Common myeloid progenitor, CD34-positive (primary cell): Measurements from ENCODE around the gene AQP5.

Experiments used
- CTCF ChIA-PET: fragments of 350-600 bp; sonication (Branson Sonifier 250); formaldehyde crosslinking; loops from one replicate; lab custom pipeline; 2021; ENCODE audit warnings: antibody characterized with exemption; lab: Charles Lee
- POLR2A ChIA-PET: fragments of 350-600 bp; sonication (Branson Sonifier 250); formaldehyde crosslinking; loops from one replicate; lab custom pipeline; 2021; ENCODE audit warnings: antibody characterized with exemption; lab: Charles Lee
- DNase-seq, 3 donors: peaks; one replicate each; pipeline versions ENCODE4 v3.0.0 to v3.0.0-alpha.2; 2013
- H3K27ac ChIP-seq, 2 experiments: 1 replicate in 1 of 2; 2 replicates in 1 of 2; pipeline ENCODE4 v1.7.0; 2013; ENCODE audit warnings: inconsistent platforms in 2 of 2, low read length in 2 of 2, mild to moderate bottlenecking in 2 of 2, low read depth in 1 of 2, moderate library complexity in 1 of 2; ENCODE audit not compliant: severe bottlenecking in 2 of 2, insufficient read depth in 1 of 2, poor library complexity in 1 of 2
- H3K27me3 ChIP-seq, 5 experiments: replicated peaks in 2 of 5; 1 replicate in 3 of 5; 2 replicates in 2 of 5; pipeline versions ENCODE4 v1.6.1 to v1.7.0; 2013; ENCODE audit warnings: low read length in 4 of 5, mild to moderate bottlenecking in 2 of 5, moderate library complexity in 2 of 5, inconsistent platforms in 1 of 5; ENCODE audit not compliant: insufficient read depth in 5 of 5, control insufficient read depth in 4 of 5
- H3K36me3 ChIP-seq, 4 experiments: 1 replicate in 2 of 4; 2 replicates in 2 of 4; pipeline versions ENCODE4 v1.6.1 to v1.7.0; 2013; ENCODE audit warnings: low read length in 3 of 4, control low read depth in 1 of 4, mild to moderate bottlenecking in 1 of 4; ENCODE audit not compliant: control insufficient read depth in 4 of 4, insufficient read depth in 4 of 4
- H3K4me1 ChIP-seq, 4 experiments: 1 replicate in 3 of 4; 2 replicates in 1 of 4; pipeline versions ENCODE4 v1.6.1 to v1.7.1; 2013; ENCODE audit warnings: low read length in 3 of 4, mild to moderate bottlenecking in 3 of 4, control low read depth in 1 of 4, inconsistent platforms in 1 of 4, moderate library complexity in 1 of 4; ENCODE audit not compliant: control insufficient read depth in 4 of 4, insufficient read depth in 4 of 4; ENCODE audit errors: control extremely low read depth in 1 of 4
- H3K4me3 ChIP-seq, 7 experiments: 1 replicate in 4 of 7; 2 replicates in 3 of 7; pipeline versions ENCODE4 v1.5.1 to v1.7.0; 2013; ENCODE audit warnings: mild to moderate bottlenecking in 7 of 7, low read length in 6 of 7, moderate library complexity in 6 of 7, inconsistent platforms in 2 of 7, low read depth in 2 of 7, control low read depth in 1 of 7; ENCODE audit not compliant: insufficient read depth in 4 of 7, control insufficient read depth in 1 of 7; ENCODE audit errors: extremely low read depth in 1 of 7
- H3K9me3 ChIP-seq, 5 experiments: 1 replicate in 4 of 5; 2 replicates in 1 of 5; pipeline versions ENCODE4 v1.6.1 to v1.7.1; 2013; ENCODE audit warnings: low read length in 4 of 5, mild to moderate bottlenecking in 2 of 5, inconsistent platforms in 1 of 5, low read depth in 1 of 5, moderate library complexity in 1 of 5; ENCODE audit not compliant: control insufficient read depth in 4 of 5, insufficient read depth in 2 of 5; ENCODE audit errors: control extremely low read depth in 1 of 5
- WGBS: methylation state at CpG from one replicate; pipeline ENCODE4 v1.1.5; 2013; ENCODE audit not compliant: insufficient coverage; 5-methylcytosine and 5-hydroxymethylcytosine counted together

AQP5 gene

GRCh38 chr12:49932023-49932422, 29.6 kb upstream of the AQP5 start:
- ChIA-PET POLR2A (interaction anchor here (0.6 kb wide), 1 partner anchor 51 kb away, joined by 3 read pairs; no protein-coding TSS in a partner anchor), CTCF (interaction anchor here (0.7 to 4.3 kb wide), 5 partner anchors 11 to 138 kb away, joined by 3 to 27 read pairs (median 4); no protein-coding TSS in a partner anchor)
- Histone ChIP-seq H3K4me1 (no peaks in the 10 kb centered on the region), H3K9me3 (no peaks in the 10 kb centered on the region), H3K27ac (no peak overlapping the region), H3K4me3 (no peak overlapping the region), H3K27me3 (peaks cover 0 to 8% (median 6%) of the 10 kb centered on the region in 5 experiments), H3K36me3 (no peaks in the 10 kb centered on the region)
- 82% methylated on average over 6 of the region's 7 CpGs for WGBS
- DNase-seq: no peak

- Histone ChIP-seq H3K27me3 (peaks cover 0 to 8% (median 6%) of the 10 kb centered on the region in 5 experiments), H3K36me3 (no peaks in the 10 kb centered on the region), H3K4me3 (no peak overlapping the region), H3K9me3 (no peaks in the 10 kb centered on the region), H3K27ac (no peak overlapping the region), H3K4me1 (no peaks in the 10 kb centered on the region)
- over 99% methylated on average over 6 of the region's 8 CpGs for WGBS
- ChIA-PET POLR2A (interaction anchor here (0.6 kb wide), 1 partner anchor 51 kb away, joined by 3 read pairs; no protein-coding TSS in a partner anchor), CTCF (interaction anchor here (1.1 to 4.3 kb wide), 4 partner anchors 10 to 137 kb away, joined by 3 to 27 read pairs (median 4); no protein-coding TSS in a partner anchor)
- no peak for DNase-seq
Observed at GRCh38 chr12:49932533-49933130, 29.0 kb upstream of the AQP5 start.

GRCh38 chr12:49933796-49934195, 27.9 kb upstream of the AQP5 start:
- Histone ChIP-seq H3K36me3 (no peaks in the 10 kb centered on the region), H3K9me3 (no peaks in the 10 kb centered on the region), H3K4me3 (no peak overlapping the region), H3K27me3 (peaks cover 0 to 10% (median 6%) of the 10 kb centered on the region in 5 experiments), H3K4me1 (no peaks in the 10 kb centered on the region), H3K27ac (no peak overlapping the region)
- POLR2A ChIA-PET: no interaction called here
- 100% methylated on average over 1 of the region's 5 CpGs for WGBS
- CTCF ChIA-PET: interaction anchor here (4.3 kb wide), 1 partner anchor 12 kb away, joined by 27 read pairs; no protein-coding TSS in a partner anchor
- no peak for DNase-seq

GRCh38 chr12:49934505-49934904, 27.2 kb upstream of the AQP5 start:
- Histone ChIP-seq H3K9me3 (no peaks in the 10 kb centered on the region), H3K27ac (no peak overlapping the region), H3K36me3 (no peaks in the 10 kb centered on the region), H3K4me1 (no peaks in the 10 kb centered on the region), H3K27me3 (peaks cover 0 to 4% (median 2%) of the 10 kb centered on the region in 5 experiments), H3K4me3 (no peak overlapping the region)
- POLR2A ChIA-PET: no interaction called here
- DNase-seq: no peak
- WGBS: 100% methylated on average over 2 of the region's 3 CpGs
- CTCF ChIA-PET: interaction anchor here (4.3 kb wide), 1 partner anchor 11 kb away, joined by 27 read pairs; no protein-coding TSS in a partner anchor

- Histone ChIP-seq H3K4me3 (no peak overlapping the region), H3K4me1 (peaks cover 0 to 2% (median 0%) of the 10 kb centered on the region in 4 experiments), H3K36me3 (no peaks in the 10 kb centered on the region), H3K9me3 (no peaks in the 10 kb centered on the region), H3K27ac (no peak overlapping the region), H3K27me3 (peaks cover 0 to 2% (median 0%) of the 10 kb centered on the region in 5 experiments)
- no peak for DNase-seq
- POLR2A ChIA-PET: interaction anchor here (0.6 kb wide), 1 partner anchor 347 kb away, joined by 3 read pairs; the partner anchor contains the start of gene LIMA1
- 100% methylated on average over 1 of the region's 3 CpGs for WGBS
- CTCF ChIA-PET: interaction anchor here (1.4 kb wide), 1 partner anchor 9 kb away, joined by 6 read pairs; no protein-coding TSS in a partner anchor
Observed at GRCh38 chr12:49936925-49937324, 24.7 kb upstream of the AQP5 start.

- no peaks in the 10 kb centered on the region for H3K9me3 ChIP-seq
- no peak overlapping the region for H3K27ac ChIP-seq
- peaks cover 0 to 2% (median 0%) of the 10 kb centered on the region in 4 experiments for H3K4me1 ChIP-seq
- 95% methylated on average over 4 of the region's 8 CpGs for WGBS
- CTCF ChIA-PET: interaction anchor here (1.4 kb wide), 1 partner anchor 8 kb away, joined by 6 read pairs; no protein-coding TSS in a partner anchor
- peaks cover 0 to 2% (median 0%) of the 10 kb centered on the region in 5 experiments for H3K27me3 ChIP-seq
- H3K4me3 ChIP-seq: no peak overlapping the region
- POLR2A ChIA-PET: interaction anchor here (0.6 kb wide), 1 partner anchor 346 kb away, joined by 3 read pairs; the partner anchor contains the start of gene LIMA1
- no peak for DNase-seq
- H3K36me3 ChIP-seq: no peaks in the 10 kb centered on the region
Observed at GRCh38 chr12:49937639-49938300, 23.9 kb upstream of the AQP5 start.
